Measurements from ENCODE around the gene GALNT7. TPM values are rescaled to one million over a fixed set of nuclear protein-coding genes. Genes with fewer than 3 reads are reported as not detected.

The GALNT7 gene
- total and polyA plus RNA-seq, 10 of the 15 experiments (the other 5 are each of a cell fraction or from before 2014, with no cell fraction given) = 14.2 to 33.2 (median 28.9) TPM

DNA sequence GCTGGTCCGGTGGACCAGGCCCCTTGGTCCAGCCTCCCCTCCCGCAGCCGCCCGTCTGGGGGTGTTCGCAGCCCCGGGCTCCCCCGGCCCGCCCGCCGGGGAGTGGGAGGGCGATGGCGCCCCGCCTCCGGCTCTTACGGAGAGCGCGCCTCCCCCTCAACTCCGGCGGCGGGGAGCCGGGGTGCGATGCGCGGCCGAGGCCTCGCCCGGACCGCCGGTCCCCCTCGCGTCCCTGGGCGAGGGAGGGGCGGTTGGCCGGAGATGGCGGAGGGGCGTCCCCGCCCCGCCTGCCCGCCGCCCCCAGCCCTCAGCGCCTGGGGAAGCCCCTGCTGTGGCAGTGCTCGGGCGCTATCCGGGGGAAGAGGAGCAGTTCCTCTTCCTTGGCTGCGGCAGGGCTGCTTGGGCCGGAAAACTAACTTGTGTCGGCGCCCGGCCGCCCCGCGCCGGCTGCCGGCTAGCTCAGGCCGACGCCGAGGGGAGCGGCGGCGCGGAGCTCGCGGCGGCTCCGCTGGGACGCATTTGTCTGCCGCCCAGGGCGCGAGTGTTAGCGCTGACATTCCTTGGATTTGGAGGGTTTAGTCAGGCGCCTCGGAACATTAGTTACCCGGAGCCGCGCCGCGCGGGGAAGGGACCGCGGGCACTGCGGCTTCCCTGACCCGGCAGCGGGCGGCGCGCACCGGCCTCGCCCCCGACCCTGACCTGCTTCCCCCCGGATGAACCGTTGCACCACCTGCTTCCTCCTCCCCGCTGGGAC, 994 bp downstream of the GALNT7 start (continued):
- TF ChIP-seq, protein P1, sequence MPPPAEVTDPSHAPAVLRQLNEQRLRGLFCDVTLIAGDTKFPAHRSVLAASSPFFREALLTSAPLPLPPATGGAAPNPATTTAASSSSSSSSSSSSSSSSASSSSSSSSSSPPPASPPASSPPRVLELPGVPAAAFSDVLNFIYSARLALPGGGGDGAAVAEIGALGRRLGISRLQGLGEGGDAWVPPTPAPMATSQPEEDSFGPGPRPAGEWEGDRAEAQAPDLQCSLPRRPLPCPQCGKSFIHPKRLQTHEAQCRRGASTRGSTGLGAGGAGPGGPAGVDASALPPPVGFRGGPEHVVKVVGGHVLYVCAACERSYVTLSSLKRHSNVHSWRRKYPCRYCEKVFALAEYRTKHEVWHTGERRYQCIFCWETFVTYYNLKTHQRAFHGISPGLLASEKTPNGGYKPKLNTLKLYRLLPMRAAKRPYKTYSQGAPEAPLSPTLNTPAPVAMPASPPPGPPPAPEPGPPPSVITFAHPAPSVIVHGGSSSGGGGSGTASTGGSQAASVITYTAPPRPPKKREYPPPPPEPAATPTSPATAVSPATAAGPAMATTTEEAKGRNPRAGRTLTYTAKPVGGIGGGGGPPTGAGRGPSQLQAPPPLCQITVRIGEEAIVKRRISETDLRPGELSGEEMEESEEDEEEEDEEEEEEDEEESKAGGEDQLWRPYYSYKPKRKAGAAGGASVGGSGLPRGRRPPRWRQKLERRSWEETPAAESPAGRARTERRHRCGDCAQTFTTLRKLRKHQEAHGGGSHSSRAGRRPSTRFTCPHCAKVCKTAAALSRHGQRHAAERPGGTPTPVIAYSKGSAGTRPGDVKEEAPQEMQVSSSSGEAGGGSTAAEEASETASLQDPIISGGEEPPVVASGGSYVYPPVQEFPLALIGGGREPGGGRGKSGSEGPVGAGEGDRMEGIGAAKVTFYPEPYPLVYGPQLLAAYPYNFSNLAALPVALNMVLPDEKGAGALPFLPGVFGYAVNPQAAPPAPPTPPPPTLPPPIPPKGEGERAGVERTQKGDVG (CRISPR knock-in tag; IDR thresholded peaks at IDR 0.05) = no peak
- TF ChIP-seq SIN3A (IDR thresholded peaks at IDR 0.05; ENCODE audit: low read depth, low read length) (no peak), TCF7 (IDR thresholded peaks at IDR 0.05; ENCODE audit: borderline replicate concordance) (no peak), ZNF217 (IDR thresholded peaks at IDR 0.05) (no peak), MEF2B (IDR thresholded peaks at IDR 0.05; ENCODE audit: partially characterized antibody, poor library complexity, severe bottlenecking) (no peak), STAT3 (IDR thresholded peaks at IDR 0.05; ENCODE audit: low read depth, low read length) (no peak), CREM (IDR thresholded peaks at IDR 0.05; ENCODE audit: low read depth) (no peak), ETV6 (conservative IDR thresholded peaks at IDR 0.05 in 1 of 2, IDR thresholded peaks at IDR 0.05 in 1 of 2; ENCODE audit: borderline replicate concordance in 1 of 2, low read depth in 1 of 2) (no peak; a peak in 1 of 4 replicates), MEF2A (IDR thresholded peaks at IDR 0.05; ENCODE audit: insufficient read depth, low read depth, low read length) (0 out of 2 replicates have a peak, but pooled peaks have one; percentile 28), ZNF622 (IDR thresholded peaks at IDR 0.05) (no peak), RAD21 (IDR thresholded peaks at IDR 0.05; ENCODE audit: insufficient read depth, low read depth, low read length) (no peak), EZH2 (IDR thresholded peaks at IDR 0.05; ENCODE audit: borderline replicate concordance, control insufficient read depth, low read depth, low read length) (no peak), MTA3 (IDR thresholded peaks at IDR 0.05; ENCODE audit: borderline replicate concordance, low read length) (no peak), CHD4 (IDR thresholded peaks at IDR 0.05) (no peak), NFYA (IDR thresholded peaks at IDR 0.05; ENCODE audit: borderline replicate concordance, low read depth, low read length) (no peak), MYB (IDR thresholded peaks at IDR 0.05; ENCODE audit: borderline replicate concordance, low read depth, low read length) (no peak), MXI1 (IDR thresholded peaks at IDR 0.05; ENCODE audit: low read depth, low read length) (no peak)
- TF ChIP-seq, protein P2, sequence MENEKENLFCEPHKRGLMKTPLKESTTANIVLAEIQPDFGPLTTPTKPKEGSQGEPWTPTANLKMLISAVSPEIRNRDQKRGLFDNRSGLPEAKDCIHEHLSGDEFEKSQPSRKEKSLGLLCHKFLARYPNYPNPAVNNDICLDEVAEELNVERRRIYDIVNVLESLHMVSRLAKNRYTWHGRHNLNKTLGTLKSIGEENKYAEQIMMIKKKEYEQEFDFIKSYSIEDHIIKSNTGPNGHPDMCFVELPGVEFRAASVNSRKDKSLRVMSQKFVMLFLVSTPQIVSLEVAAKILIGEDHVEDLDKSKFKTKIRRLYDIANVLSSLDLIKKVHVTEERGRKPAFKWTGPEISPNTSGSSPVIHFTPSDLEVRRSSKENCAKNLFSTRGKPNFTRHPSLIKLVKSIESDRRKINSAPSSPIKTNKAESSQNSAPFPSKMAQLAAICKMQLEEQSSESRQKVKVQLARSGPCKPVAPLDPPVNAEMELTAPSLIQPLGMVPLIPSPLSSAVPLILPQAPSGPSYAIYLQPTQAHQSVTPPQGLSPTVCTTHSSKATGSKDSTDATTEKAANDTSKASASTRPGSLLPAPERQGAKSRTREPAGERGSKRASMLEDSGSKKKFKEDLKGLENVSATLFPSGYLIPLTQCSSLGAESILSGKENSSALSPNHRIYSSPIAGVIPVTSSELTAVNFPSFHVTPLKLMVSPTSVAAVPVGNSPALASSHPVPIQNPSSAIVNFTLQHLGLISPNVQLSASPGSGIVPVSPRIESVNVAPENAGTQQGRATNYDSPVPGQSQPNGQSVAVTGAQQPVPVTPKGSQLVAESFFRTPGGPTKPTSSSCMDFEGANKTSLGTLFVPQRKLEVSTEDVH (IDR thresholded peaks at IDR 0.05; ENCODE audit: low read depth, partially characterized antibody) = no peak
- TF ChIP-seq, protein P3, sequence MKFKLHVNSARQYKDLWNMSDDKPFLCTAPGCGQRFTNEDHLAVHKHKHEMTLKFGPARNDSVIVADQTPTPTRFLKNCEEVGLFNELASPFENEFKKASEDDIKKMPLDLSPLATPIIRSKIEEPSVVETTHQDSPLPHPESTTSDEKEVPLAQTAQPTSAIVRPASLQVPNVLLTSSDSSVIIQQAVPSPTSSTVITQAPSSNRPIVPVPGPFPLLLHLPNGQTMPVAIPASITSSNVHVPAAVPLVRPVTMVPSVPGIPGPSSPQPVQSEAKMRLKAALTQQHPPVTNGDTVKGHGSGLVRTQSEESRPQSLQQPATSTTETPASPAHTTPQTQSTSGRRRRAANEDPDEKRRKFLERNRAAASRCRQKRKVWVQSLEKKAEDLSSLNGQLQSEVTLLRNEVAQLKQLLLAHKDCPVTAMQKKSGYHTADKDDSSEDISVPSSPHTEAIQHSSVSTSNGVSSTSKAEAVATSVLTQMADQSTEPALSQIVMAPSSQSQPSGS (IDR thresholded peaks at IDR 0.05; ENCODE audit: low read length) = no peak

All from GM12878 (cell line).